Vagina (tissue), 2 donors: Measurements from ENCODE around the gene GFRA1. TPM values are rescaled to one million over a fixed set of nuclear protein-coding genes. Genes with fewer than 3 reads are reported as not detected.

Source experiments
- DNase-seq, 2 donors: peaks; one replicate each; pipeline ENCODE4 v3.0.0-alpha.2; 2017; ENCODE audit errors: extremely low spot score in 2 of 2
- H3K27ac ChIP-seq: fragments of 200-600 bp; sonication (generic); one replicate; pipeline ENCODE4 v1.5.1; 2019
- H3K27me3 ChIP-seq: fragments of 200-600 bp; sonication (generic); one replicate; pipeline ENCODE4 v1.5.1; 2019
- H3K36me3 ChIP-seq, 2 donors: fragments of 200-600 bp; sonication (generic); one replicate each; pipeline ENCODE4 v1.5.1; 2017 to 2019
- H3K4me1 ChIP-seq: fragments of 200-600 bp; sonication (generic); one replicate; pipeline ENCODE4 v1.5.1; 2019
- H3K4me3 ChIP-seq, 2 donors: fragments of 200-600 bp; sonication (generic); 1 replicate in 1 of 2; 2 replicates in 1 of 2; pipeline ENCODE4 v1.5.1; 2016 to 2019
- H3K9me3 ChIP-seq: fragments of 200-600 bp; sonication (generic); one replicate; pipeline ENCODE4 v1.5.1; 2019
- POLR2A ChIP-seq, 2 donors: fragments of 450-650 bp; IDR thresholded peaks; one replicate each; pipeline ENCODE4 v1.6.1; 2017; ENCODE audit warnings: antibody characterized with exemption in 2 of 2, mild to moderate bottlenecking in 2 of 2, moderate library complexity in 2 of 2
- POLR2AphosphoS5 ChIP-seq, 2 donors: sonication (generic); formaldehyde crosslinking; IDR thresholded peaks; one replicate each; pipeline ENCODE4 v1.9.0; 2017; ENCODE audit warnings: antibody characterized with exemption in 2 of 2, mild to moderate bottlenecking in 2 of 2, low read depth in 1 of 2; ENCODE audit not compliant: insufficient read depth in 1 of 2
- intact Hi-C: fragments of 100-400 bp; cut with DNase I; formaldehyde crosslinking; loops from one replicate; pipeline ENCODE4 v1.15.1; 2023
- total RNA-seq: library from RNA; depleted of rRNA; stranded (reverse); fragments of >200 nt; gene quantifications from one replicate; pipeline ENCODE4 v1.2.3, GENCODE V29; 2016
- TF ChIP-seq, protein P1 (sequence below), 3 experiments: fragments of 450-650 bp in 2 of 3; fragments of 200-600 bp in 1 of 3; sonication (generic) in 1 of 3; IDR thresholded peaks; one replicate each; pipeline ENCODE4 v1.5.1; 2017 to 2019; ENCODE audit warnings: antibody characterized with exemption in 3 of 3, mild to moderate bottlenecking in 2 of 3, moderate library complexity in 2 of 3

GFRA1 gene
- total RNA-seq, 1 donor from 2014 or later, result 57.7 TPM

DNA sequence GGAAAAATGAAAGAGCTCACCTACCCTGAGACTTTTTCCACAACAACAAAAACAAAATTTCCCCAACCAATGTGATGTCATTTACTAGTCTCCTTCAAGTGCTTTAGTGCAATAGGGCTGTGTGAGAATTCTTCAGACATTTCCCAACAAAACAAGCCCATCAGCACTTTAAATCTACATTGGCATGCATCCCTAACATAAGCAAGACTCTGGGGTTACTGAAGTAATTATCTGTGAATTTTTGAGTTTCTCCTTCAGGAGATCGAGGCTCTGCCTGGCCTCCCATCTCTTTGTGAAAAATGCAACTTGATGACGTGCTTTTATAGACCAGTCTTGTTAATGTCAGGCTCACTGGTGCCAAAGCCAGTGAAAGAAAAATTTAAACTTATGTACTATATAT, 255.6 kb downstream of the GFRA1 start:
- intact Hi-C loops, result no loop called here
- Histone ChIP-seq H3K27ac (no peak overlapping the region), H3K9me3 (no peaks in the 10 kb centered on the region), H3K36me3 (no peaks in the 10 kb centered on the region), H3K4me1 (no peaks in the 10 kb centered on the region), H3K27me3 (no peaks in the 10 kb centered on the region), H3K4me3 (no peak overlapping the region)
- TF ChIP-seq POLR2A (IDR thresholded peaks at IDR 0.05), result no peak
- TF ChIP-seq POLR2AphosphoS5 (IDR thresholded peaks at IDR 0.05; ENCODE audit: insufficient read depth in 1 of 2, low read depth in 1 of 2), result no peak
- DNase-seq, result no peak

DNA sequence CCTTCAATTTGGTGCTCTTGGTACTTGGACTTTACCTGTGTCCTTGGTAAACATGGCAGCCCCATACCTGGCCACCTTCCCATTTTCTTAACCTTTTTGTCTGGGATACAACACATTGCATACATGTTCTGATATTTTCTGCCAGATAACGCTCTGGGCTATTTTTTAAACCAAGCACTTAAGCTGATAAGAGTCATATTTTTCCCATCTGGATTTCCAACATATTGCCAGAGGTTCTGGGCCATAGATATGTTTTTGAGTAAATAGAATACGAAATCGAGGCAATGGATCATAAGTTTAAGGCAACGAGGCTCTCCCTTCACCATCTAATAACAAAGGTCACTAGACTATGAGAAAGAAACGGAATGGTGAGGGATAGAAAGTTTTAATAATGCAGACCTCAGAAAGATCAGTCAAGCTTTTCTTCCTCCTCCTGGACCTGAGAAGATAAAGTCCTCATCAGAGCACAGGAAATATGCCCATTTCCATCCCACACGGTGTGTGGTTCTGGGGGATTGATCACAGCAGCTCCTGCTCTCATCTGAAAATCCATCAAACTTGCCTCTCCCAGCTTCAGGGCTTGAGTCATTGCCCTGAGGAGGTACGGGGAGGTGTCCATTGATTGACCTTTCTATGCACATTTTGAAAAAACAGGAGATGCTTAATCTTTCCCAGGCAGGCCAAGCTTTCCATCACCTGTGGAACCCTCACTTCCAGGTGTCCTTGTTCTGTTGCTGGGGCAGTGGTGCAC, 257.2 kb downstream of the GFRA1 start:
- H3K27ac ChIP-seq, result no peak overlapping the region
- intact Hi-C loops, result no loop called here

DNA sequence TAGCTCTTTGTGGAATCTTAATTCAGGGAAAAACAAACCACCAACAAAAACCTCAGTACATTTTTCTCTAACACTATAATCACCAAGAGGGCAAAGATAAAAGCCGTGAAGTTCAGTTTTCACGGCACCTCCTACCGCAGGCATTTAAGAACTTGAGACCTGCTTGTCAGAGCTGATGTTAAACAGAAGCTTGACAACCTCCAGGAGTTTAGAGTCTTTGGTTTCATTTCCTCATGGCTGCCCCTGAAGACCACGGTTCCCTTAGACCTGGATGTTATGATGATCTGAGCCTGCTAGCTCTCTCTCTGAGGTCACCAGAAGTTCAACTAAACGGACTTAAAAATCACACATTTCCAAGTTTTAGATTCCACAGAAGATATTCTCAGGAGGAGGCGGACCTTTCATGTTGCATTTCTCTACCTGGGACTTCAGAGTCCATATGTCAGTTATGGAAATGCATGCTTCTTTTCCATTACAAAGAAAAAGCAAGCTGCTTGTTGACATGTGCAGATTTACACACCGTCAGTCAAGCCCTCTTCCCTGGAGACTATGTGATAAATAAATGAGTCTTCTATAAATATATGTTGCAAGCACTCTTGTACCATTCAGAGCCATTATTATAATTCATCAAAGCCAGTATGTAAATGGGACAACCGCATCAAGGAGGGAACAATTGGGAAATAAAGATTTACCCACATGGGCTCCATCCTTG, 258.0 kb downstream of the GFRA1 start:
- intact Hi-C loops, result no loop called here
- H3K9me3 ChIP-seq, result no peaks in the 10 kb centered on the region
- H3K4me1 ChIP-seq, result no peaks in the 10 kb centered on the region
- no peak overlapping the region for H3K27ac ChIP-seq
- no peaks in the 10 kb centered on the region for H3K27me3 ChIP-seq
- DNase-seq, result peak in 1 of 2 donors; percentile 25
- TF ChIP-seq POLR2A (IDR thresholded peaks at IDR 0.05), result no peak
- TF ChIP-seq, protein P1, sequence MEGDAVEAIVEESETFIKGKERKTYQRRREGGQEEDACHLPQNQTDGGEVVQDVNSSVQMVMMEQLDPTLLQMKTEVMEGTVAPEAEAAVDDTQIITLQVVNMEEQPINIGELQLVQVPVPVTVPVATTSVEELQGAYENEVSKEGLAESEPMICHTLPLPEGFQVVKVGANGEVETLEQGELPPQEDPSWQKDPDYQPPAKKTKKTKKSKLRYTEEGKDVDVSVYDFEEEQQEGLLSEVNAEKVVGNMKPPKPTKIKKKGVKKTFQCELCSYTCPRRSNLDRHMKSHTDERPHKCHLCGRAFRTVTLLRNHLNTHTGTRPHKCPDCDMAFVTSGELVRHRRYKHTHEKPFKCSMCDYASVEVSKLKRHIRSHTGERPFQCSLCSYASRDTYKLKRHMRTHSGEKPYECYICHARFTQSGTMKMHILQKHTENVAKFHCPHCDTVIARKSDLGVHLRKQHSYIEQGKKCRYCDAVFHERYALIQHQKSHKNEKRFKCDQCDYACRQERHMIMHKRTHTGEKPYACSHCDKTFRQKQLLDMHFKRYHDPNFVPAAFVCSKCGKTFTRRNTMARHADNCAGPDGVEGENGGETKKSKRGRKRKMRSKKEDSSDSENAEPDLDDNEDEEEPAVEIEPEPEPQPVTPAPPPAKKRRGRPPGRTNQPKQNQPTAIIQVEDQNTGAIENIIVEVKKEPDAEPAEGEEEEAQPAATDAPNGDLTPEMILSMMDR (IDR thresholded peaks at IDR 0.05), result no peak
- no peak for TF ChIP-seq POLR2AphosphoS5 (IDR thresholded peaks at IDR 0.05; ENCODE audit: insufficient read depth in 1 of 2, low read depth in 1 of 2)
- no peaks in the 10 kb centered on the region for H3K36me3 ChIP-seq
- no peak overlapping the region for H3K4me3 ChIP-seq

More for the DNA sequence above, 257.2 kb downstream of the GFRA1 start:
- no peak overlapping the region for H3K4me3 ChIP-seq
- peak in 1 of 2 donors; percentile 54 for DNase-seq
- H3K27me3 ChIP-seq, result no peaks in the 10 kb centered on the region
- no peaks in the 10 kb centered on the region for H3K9me3 ChIP-seq
- TF ChIP-seq POLR2A (IDR thresholded peaks at IDR 0.05) (no peak), POLR2AphosphoS5 (IDR thresholded peaks at IDR 0.05; ENCODE audit: insufficient read depth in 1 of 2, low read depth in 1 of 2) (no peak)
- TF ChIP-seq, protein P1 (IDR thresholded peaks at IDR 0.05), result no peak
- no peaks in the 10 kb centered on the region for H3K36me3 ChIP-seq
- no peaks in the 10 kb centered on the region for H3K4me1 ChIP-seq

DNA sequence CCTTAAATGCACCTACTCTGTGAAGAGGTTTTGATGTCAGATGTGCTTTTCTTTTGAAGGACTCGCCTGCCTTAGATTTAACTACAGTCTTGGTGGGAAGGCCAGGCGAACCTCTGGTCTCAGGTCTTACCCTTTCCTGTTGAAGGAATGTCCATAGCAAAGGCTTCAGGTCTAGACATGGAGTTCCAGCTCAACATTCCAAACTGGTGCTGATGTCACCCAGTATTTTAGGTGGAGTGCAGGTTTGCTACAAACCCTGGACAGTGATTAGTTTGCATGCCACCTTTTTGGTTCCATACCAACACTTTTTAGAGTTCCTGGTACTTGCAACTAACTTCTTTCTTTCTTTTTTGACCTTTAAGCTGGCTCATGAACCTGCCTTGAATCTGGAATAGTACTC, 258.7 kb downstream of the GFRA1 start:
- Histone ChIP-seq H3K4me3 (no peak overlapping the region), H3K4me1 (no peaks in the 10 kb centered on the region), H3K9me3 (no peaks in the 10 kb centered on the region), H3K27me3 (no peaks in the 10 kb centered on the region), H3K36me3 (no peaks in the 10 kb centered on the region), H3K27ac (no peak overlapping the region)
- DNase-seq, result no peak
- intact Hi-C loops, result no loop called here
- TF ChIP-seq, protein P1 (IDR thresholded peaks at IDR 0.05), result no peak
- no peak for TF ChIP-seq POLR2A (IDR thresholded peaks at IDR 0.05)
- no peak for TF ChIP-seq POLR2AphosphoS5 (IDR thresholded peaks at IDR 0.05; ENCODE audit: insufficient read depth in 1 of 2, low read depth in 1 of 2)

DNA sequence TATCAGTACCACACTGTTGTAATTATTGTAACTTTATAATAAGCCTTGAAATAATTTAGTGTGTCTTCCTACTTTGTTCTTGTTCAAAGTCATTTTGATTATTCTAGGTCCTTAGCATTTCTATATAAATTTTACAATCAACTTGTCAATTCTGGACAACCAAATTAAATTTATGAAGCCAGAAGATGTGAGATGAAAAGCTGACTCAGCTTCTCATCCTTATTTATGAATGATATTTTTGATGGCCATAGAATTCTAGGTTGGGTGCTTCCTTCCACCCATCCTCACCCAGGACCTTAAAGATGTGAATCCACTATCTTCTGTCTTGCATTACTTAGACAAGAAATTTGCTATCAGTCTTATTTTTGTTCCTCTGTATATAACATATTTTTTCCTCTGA, 261.1 kb downstream of the GFRA1 start:
- Histone ChIP-seq H3K36me3 (no peaks in the 10 kb centered on the region), H3K4me3 (no peak overlapping the region), H3K4me1 (no peaks in the 10 kb centered on the region), H3K9me3 (no peaks in the 10 kb centered on the region), H3K27me3 (no peaks in the 10 kb centered on the region), H3K27ac (no peak overlapping the region)
- TF ChIP-seq, protein P1 (IDR thresholded peaks at IDR 0.05), result no peak
- no peak for TF ChIP-seq POLR2A (IDR thresholded peaks at IDR 0.05)
- no peak for TF ChIP-seq POLR2AphosphoS5 (IDR thresholded peaks at IDR 0.05; ENCODE audit: insufficient read depth in 1 of 2, low read depth in 1 of 2)
- DNase-seq, result no peak
- intact Hi-C loops, result no loop called here
